B cell (primary cell): Measurements from ENCODE around the gene WNK2. TPM values are rescaled to one million over a fixed set of nuclear protein-coding genes. Genes with fewer than 3 reads are reported as not detected.

Experiments
- ATAC-seq: fragments of 200-7000 bp; cut with Tn5 transposase; one replicate; pipeline ENCODE4 v1.10.0; 2021; ENCODE audit warnings: low read depth, mild to moderate bottlenecking, moderate number of reproducible peaks, moderate library complexity
- CTCF ChIA-PET: fragments of 350-600 bp; sonication (Branson Sonifier 250); formaldehyde crosslinking; loops from one replicate; lab custom pipeline; 2021; ENCODE audit warnings: antibody characterized with exemption, inconsistent platforms; lab: Charles Lee
- POLR2A ChIA-PET: fragments of 350-600 bp; sonication (Branson Sonifier 250); formaldehyde crosslinking; loops from one replicate; lab custom pipeline; 2021; ENCODE audit warnings: antibody characterized with exemption; lab: Charles Lee
- DNase-seq: peaks from one replicate; pipeline ENCODE4 v3.0.0; 2013
- H2AFZ ChIP-seq: 2 replicates; pipeline ENCODE4 v1.6.1; 2012; ENCODE audit warnings: mild to moderate bottlenecking, low read depth, low read length; ENCODE audit not compliant: insufficient read depth, poor library complexity, severe bottlenecking
- H3K27ac ChIP-seq, 2 donors: 1 replicate in 1 of 2; 2 replicates in 1 of 2; pipeline ENCODE4 v1.5.1; 2012 to 2013; ENCODE audit warnings: low read length in 2 of 2, mild to moderate bottlenecking in 2 of 2, moderate library complexity in 1 of 2
- H3K27me3 ChIP-seq, 4 experiments: fragments of 200-600 bp in 1 of 4; sonication (generic) in 1 of 4; replicated peaks in 1 of 4; 1 replicate in 2 of 4; 2 replicates in 2 of 4; pipeline versions ENCODE4 v1.6.1 to v1.7.0; 2013 to 2016; ENCODE audit warnings: low read length in 3 of 4, mild to moderate bottlenecking in 2 of 4, mixed read lengths in 1 of 4, moderate library complexity in 1 of 4; ENCODE audit not compliant: insufficient read depth in 4 of 4, control insufficient read depth in 3 of 4; ENCODE audit errors: control extremely low read depth in 1 of 4
- H3K36me3 ChIP-seq, 2 experiments: replicated peaks in 1 of 2; 1 replicate in 1 of 2; 2 replicates in 1 of 2; pipeline versions ENCODE4 v1.6.1 to v1.7.1; 2013; ENCODE audit warnings: low read length in 1 of 2; ENCODE audit not compliant: insufficient read depth in 2 of 2, control insufficient read depth in 1 of 2; ENCODE audit errors: control extremely low read depth in 1 of 2, extremely low read depth in 1 of 2
- H3K4me1 ChIP-seq, 2 donors: fragments of 200-600 bp in 1 of 2; sonication (generic) in 1 of 2; 1 replicate in 1 of 2; 2 replicates in 1 of 2; pipeline versions ENCODE4 v1.5.1 to v1.6.1; 2013 to 2017; ENCODE audit warnings: low read length in 2 of 2; ENCODE audit not compliant: control insufficient read depth in 2 of 2, insufficient read depth in 2 of 2
- H3K4me2 ChIP-seq: replicated peaks from 2 replicates; pipeline ENCODE3; 2012; ENCODE audit warnings: mild to moderate bottlenecking, low read depth, low read length; ENCODE audit not compliant: poor library complexity, severe bottlenecking
- H3K4me3 ChIP-seq, 5 experiments: fragments of 200-600 bp in 1 of 5; sonication (generic) in 1 of 5; 1 replicate in 3 of 5; 2 replicates in 2 of 5; pipeline versions ENCODE4 v1.5.1 to v1.7.0; 2011 to 2016; ENCODE audit warnings: low read length in 4 of 5, mild to moderate bottlenecking in 4 of 5, low read depth in 2 of 5, control low read depth in 1 of 5, moderate library complexity in 1 of 5; ENCODE audit not compliant: insufficient read depth in 1 of 5; ENCODE audit errors: control extremely low read depth in 1 of 5, extremely low read depth in 1 of 5
- H3K79me2 ChIP-seq: fragments of 200-600 bp; sonication (generic); one replicate; pipeline ENCODE4 v1.6.0; 2016; ENCODE audit warnings: low read length; ENCODE audit not compliant: control insufficient read depth, insufficient read depth
- H3K9ac ChIP-seq: fragments of 200-600 bp; sonication (generic); 2 replicates; pipeline ENCODE4 v1.6.1; 2017; ENCODE audit warnings: mild to moderate bottlenecking, low read length, moderate library complexity
- H3K9me3 ChIP-seq, 3 donors: one replicate each; pipeline versions ENCODE4 v1.6.1 to v1.7.1; 2013; ENCODE audit warnings: low read length in 2 of 3; ENCODE audit not compliant: control insufficient read depth in 2 of 3, insufficient read depth in 1 of 3; ENCODE audit errors: control extremely low read depth in 1 of 3
- H4K20me1 ChIP-seq: 2 replicates; pipeline ENCODE4 v1.6.0; 2012; ENCODE audit warnings: mild to moderate bottlenecking, low read length; ENCODE audit not compliant: insufficient read depth, control insufficient read depth, poor library complexity, severe bottlenecking
- H3K27ac Mint-ChIP-seq: one replicate; pipeline ENCODE4 v1.8.0; 2021; ENCODE audit warnings: mixed read lengths
- H3K27me3 Mint-ChIP-seq: one replicate; pipeline ENCODE4 v1.8.0; 2021; ENCODE audit warnings: mixed read lengths
- H3K4me1 Mint-ChIP-seq: one replicate; pipeline ENCODE4 v1.8.0; 2021; ENCODE audit warnings: mixed read lengths
- H3K4me3 Mint-ChIP-seq: one replicate; pipeline ENCODE4 v1.8.0; 2021; ENCODE audit warnings: mixed read lengths
- H3K9me3 Mint-ChIP-seq: one replicate; pipeline ENCODE4 v1.8.0; 2022; ENCODE audit warnings: mixed read lengths; ENCODE audit not compliant: insufficient read depth
- CTCF ChIP-seq: fragments of 200-600 bp; IDR thresholded peaks from one replicate; pipeline ENCODE4 v1.8.0; 2022; ENCODE audit warnings: antibody characterized with exemption, mild to moderate bottlenecking
- EZH2 ChIP-seq: IDR thresholded peaks from 2 replicates; pipeline ENCODE4 v1.6.1; 2012; ENCODE audit warnings: borderline replicate concordance, low read depth, mild to moderate bottlenecking, moderate library complexity, low read length; ENCODE audit not compliant: insufficient read depth, poor library complexity, severe bottlenecking
- WGBS: methylation state at CpG from one replicate; pipeline ENCODE4 v1.1.5; 2013; ENCODE audit warnings: missing lambda C conversion rate; ENCODE audit not compliant: insufficient coverage; 5-methylcytosine and 5-hydroxymethylcytosine counted together
- intact Hi-C: fragments of 100-400 bp; cut with micrococcal nuclease; formaldehyde crosslinking; loops from one replicate; pipeline ENCODE4 v1.10.0; 2022
- polyA plus RNA-seq: library from polyadenylated mRNA; depleted of rRNA; stranded (reverse); fragments of >200 nt; gene quantifications from 2 replicates; pipeline ENCODE4 v1.2.3, GENCODE V29; 2012
- total RNA-seq, 2 donors: library from RNA; stranded (reverse); fragments of 120-200 nt in 1 of 2; gene quantifications; 1 replicate in 1 of 2; 2 replicates in 1 of 2; pipeline versions ENCODE4 v1.2.3 to v1.2.4, GENCODE V29; 2013 to 2022

WNK2 gene
- total and polyA plus RNA-seq, 2 donors (not counting 1 experiment from before 2014, with no cell fraction given): 0.49 TPM; not detected in 1

GRCh38 chr9:93324191-93324834 lies 140.4 kb downstream of the WNK2 start:
- ATAC-seq: no peak
- Histone ChIP-seq H3K9ac (no peak overlapping the region), H3K79me2 (no peaks in the 10 kb centered on the region), H3K36me3 (no peaks in the 10 kb centered on the region), H3K27me3 (peaks cover 0 to 13% (median 0%) of the 10 kb centered on the region in 4 experiments), H4K20me1 (no peaks in the 10 kb centered on the region), H3K27ac (no peak overlapping the region), H3K4me1 (no peaks in the 10 kb centered on the region), H2AFZ (no peak overlapping the region), H3K4me3 (no peak overlapping the region), H3K9me3 (peaks cover 0 to 2% (median 0%) of the 10 kb centered on the region in 3 donors), H3K4me2 (no peak overlapping the region)
- no peaks in the 10 kb centered on the region for H3K4me1 Mint-ChIP-seq
- intact Hi-C loops: no loop called here
- no peak for DNase-seq
- WGBS: 91% methylated on average over 17 of the region's 18 CpGs
- ChIA-PET CTCF (no interaction called here), POLR2A (no interaction called here)
- TF ChIP-seq CTCF (no peak), EZH2 (no peak)
- no peaks in the 10 kb centered on the region for H3K9me3 Mint-ChIP-seq
- H3K27me3 Mint-ChIP-seq: peaks cover 24% of the 10 kb centered on the region
- no peak overlapping the region for H3K27ac Mint-ChIP-seq
- H3K4me3 Mint-ChIP-seq: no peak overlapping the region

- Histone ChIP-seq H3K27ac (no peak overlapping the region), H3K4me2 (no peak overlapping the region), H3K4me1 (no peaks in the 10 kb centered on the region), H3K9me3 (no peaks in the 10 kb centered on the region), H3K9ac (no peak overlapping the region), H3K27me3 (peaks cover 0 to 4% (median 0%) of the 10 kb centered on the region in 4 experiments), H2AFZ (no peak overlapping the region), H3K36me3 (no peaks in the 10 kb centered on the region), H3K4me3 (no peak overlapping the region), H3K79me2 (no peaks in the 10 kb centered on the region), H4K20me1 (no peaks in the 10 kb centered on the region)
- ChIA-PET POLR2A (no interaction called here), CTCF (no interaction called here)
- Mint-ChIP-seq H3K27ac (no peak overlapping the region), H3K4me3 (no peak overlapping the region), H3K27me3 (peaks cover 24% of the 10 kb centered on the region), H3K4me1 (no peaks in the 10 kb centered on the region), H3K9me3 (no peaks in the 10 kb centered on the region)
- WGBS: 85% methylated on average over 19 of the region's 22 CpGs
- DNase-seq (no peak), ATAC-seq (no peak)
- intact Hi-C loops: no loop called here
- TF ChIP-seq EZH2: no peak
- TF ChIP-seq CTCF: no peak
These were observed 141.5 kb downstream of the WNK2 start for GRCh38 chr9:93325307-93326035.
